Measurements from ENCODE around the gene PPP1R9B.

DNA sequence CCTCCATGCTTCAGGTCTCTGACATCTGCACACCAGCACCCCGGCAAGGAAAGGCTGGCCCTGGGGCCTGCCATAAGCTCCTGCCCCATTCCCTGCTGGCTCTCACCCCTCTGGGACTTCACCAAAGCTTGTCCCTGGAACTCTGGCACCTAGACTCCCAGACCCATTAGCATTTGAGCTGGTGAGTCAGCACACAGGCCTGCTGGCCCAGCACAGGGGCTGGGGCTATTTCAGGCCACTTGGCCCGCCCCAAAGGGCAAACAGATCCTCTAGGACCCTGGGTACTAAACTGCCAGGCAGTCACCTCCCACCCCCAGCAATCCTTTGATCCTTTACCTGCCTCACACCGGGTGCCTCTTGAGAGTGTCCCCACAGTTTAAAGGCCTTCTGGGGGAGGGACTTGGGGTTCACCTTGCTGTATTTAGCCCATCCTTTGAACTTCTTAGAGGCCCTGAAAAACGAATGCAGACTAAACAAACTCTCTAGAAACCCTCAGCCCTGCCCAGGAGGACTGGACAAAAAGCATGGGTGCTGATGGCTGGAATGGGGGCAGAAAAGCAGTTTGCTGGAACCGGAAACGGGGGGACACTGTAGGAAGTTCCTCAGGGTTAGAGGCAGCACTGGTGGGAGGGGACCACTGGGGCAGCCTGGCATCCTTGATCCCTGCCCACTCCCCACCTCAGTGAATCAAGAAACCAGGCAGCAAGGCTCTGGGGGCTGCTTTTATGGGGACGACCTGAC is 17.3 kb downstream of the PPP1R9B start:
- TF ChIP-seq, protein P1, sequence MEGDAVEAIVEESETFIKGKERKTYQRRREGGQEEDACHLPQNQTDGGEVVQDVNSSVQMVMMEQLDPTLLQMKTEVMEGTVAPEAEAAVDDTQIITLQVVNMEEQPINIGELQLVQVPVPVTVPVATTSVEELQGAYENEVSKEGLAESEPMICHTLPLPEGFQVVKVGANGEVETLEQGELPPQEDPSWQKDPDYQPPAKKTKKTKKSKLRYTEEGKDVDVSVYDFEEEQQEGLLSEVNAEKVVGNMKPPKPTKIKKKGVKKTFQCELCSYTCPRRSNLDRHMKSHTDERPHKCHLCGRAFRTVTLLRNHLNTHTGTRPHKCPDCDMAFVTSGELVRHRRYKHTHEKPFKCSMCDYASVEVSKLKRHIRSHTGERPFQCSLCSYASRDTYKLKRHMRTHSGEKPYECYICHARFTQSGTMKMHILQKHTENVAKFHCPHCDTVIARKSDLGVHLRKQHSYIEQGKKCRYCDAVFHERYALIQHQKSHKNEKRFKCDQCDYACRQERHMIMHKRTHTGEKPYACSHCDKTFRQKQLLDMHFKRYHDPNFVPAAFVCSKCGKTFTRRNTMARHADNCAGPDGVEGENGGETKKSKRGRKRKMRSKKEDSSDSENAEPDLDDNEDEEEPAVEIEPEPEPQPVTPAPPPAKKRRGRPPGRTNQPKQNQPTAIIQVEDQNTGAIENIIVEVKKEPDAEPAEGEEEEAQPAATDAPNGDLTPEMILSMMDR (IDR thresholded peaks at IDR 0.05; ENCODE audit: borderline replicate concordance, extremely low read depth, low read length, poor library complexity, severe bottlenecking), result no peak
- no peak for TF ChIP-seq EZH2 (IDR thresholded peaks at IDR 0.05; ENCODE audit: borderline replicate concordance, low read depth, low read length, severe bottlenecking)
